DOHH2 (cell line): ENCODE measurements around the gene SAMSN1.
A peak's percentile ranks its signal among the peaks of the same experiment; 100 is the strongest.

Experiments used
- H3F3A ChIP-seq: fragments of 200-600 bp; sonication (generic), shearing (Covaris generic); 2 replicates; pipeline ENCODE4 v1.6.0; 2016; ENCODE audit warnings: antibody characterized with exemption, mild to moderate bottlenecking; ENCODE audit not compliant: control insufficient read depth, insufficient read depth
- H3K27ac ChIP-seq: fragments of 200-600 bp; sonication (generic); 2 replicates; pipeline ENCODE4 v1.5.1; 2014; ENCODE audit warnings: low read depth, mild to moderate bottlenecking, low read length, moderate library complexity
- H3K27me3 ChIP-seq: fragments of 200-600 bp; sonication (generic); 2 replicates; pipeline ENCODE4 v1.6.1; 2014; ENCODE audit warnings: mild to moderate bottlenecking, low read length, mixed read lengths; ENCODE audit not compliant: control insufficient read depth
- H3K36me3 ChIP-seq: fragments of 200-600 bp; sonication (generic); 2 replicates; pipeline ENCODE4 v1.6.1; 2014; ENCODE audit warnings: mild to moderate bottlenecking, low read length, moderate library complexity, mixed read lengths; ENCODE audit not compliant: control insufficient read depth
- H3K4me1 ChIP-seq: fragments of 200-600 bp; sonication (generic); 2 replicates; pipeline ENCODE4 v1.6.1; 2014; ENCODE audit warnings: mild to moderate bottlenecking, low read length, mixed read lengths; ENCODE audit not compliant: control insufficient read depth
- H3K4me2 ChIP-seq: fragments of 200-600 bp; sonication (generic); 2 replicates; pipeline ENCODE4 v1.6.0; 2014; ENCODE audit warnings: mild to moderate bottlenecking, low read length, moderate library complexity
- H3K4me3 ChIP-seq: fragments of 200-600 bp; sonication (generic); 2 replicates; pipeline ENCODE4 v1.5.1; 2014; ENCODE audit warnings: mild to moderate bottlenecking, low read length, mixed read lengths
- H3K79me2 ChIP-seq: fragments of 200-600 bp; sonication (generic); 2 replicates; pipeline ENCODE4 v1.6.1; 2014; ENCODE audit warnings: mild to moderate bottlenecking, low read length, mixed read lengths; ENCODE audit not compliant: control insufficient read depth
- H3K9me2 ChIP-seq: fragments of 200-600 bp; sonication (generic); replicated peaks from 2 replicates; pipeline ENCODE4 v1.6.1; 2014; ENCODE audit warnings: mild to moderate bottlenecking, low read length, mixed read lengths; ENCODE audit not compliant: control insufficient read depth
- H3K9me3 ChIP-seq: fragments of 200-600 bp; sonication (generic); 2 replicates; pipeline ENCODE4 v1.6.1; 2014; ENCODE audit warnings: antibody characterized with exemption, low read length, mixed read lengths; ENCODE audit not compliant: control insufficient read depth, insufficient read depth
- H4K20me1 ChIP-seq: fragments of 200-600 bp; sonication (generic); 2 replicates; pipeline ENCODE4 v1.6.0; 2014; ENCODE audit warnings: low read depth, mild to moderate bottlenecking, antibody characterized with exemption, low read length, moderate library complexity; ENCODE audit not compliant: control insufficient read depth, insufficient read depth
- CTCF ChIP-seq: fragments of 200-600 bp; sonication (generic); IDR thresholded peaks from one replicate; pipeline ENCODE4 v1.5.1; 2014; ENCODE audit warnings: antibody characterized with exemption, mild to moderate bottlenecking, low read depth, low read length; ENCODE audit not compliant: poor library complexity, severe bottlenecking
- EZH2phosphoT487 ChIP-seq: fragments of 200-600 bp; sonication (generic); IDR thresholded peaks from 2 replicates; pipeline ENCODE4 v1.6.1; 2017; ENCODE audit warnings: borderline replicate concordance, mild to moderate bottlenecking, antibody characterized with exemption, low read length, moderate library complexity, mixed read lengths

Gene SAMSN1

GRCh38 chr21:14528815-14529214 is 17.3 kb downstream of the SAMSN1 start:
- Histone ChIP-seq H3K27me3 (no peaks in the 10 kb centered on the region), H3K4me2 (no peak overlapping the region), H3K9me3 (no peaks in the 10 kb centered on the region), H3K27ac (no peak overlapping the region), H3K4me1 (peaks cover 19% of the 10 kb centered on the region), H3K36me3 (no peaks in the 10 kb centered on the region), H3F3A (no peaks in the 10 kb centered on the region), H3K79me2 (no peaks in the 10 kb centered on the region), H3K9me2 (no peaks in the 10 kb centered on the region), H4K20me1 (no peaks in the 10 kb centered on the region), H3K4me3 (no peak overlapping the region)
- no peak for TF ChIP-seq EZH2phosphoT487
- no peak for TF ChIP-seq CTCF

GRCh38 chr21:14527696-14528652 is 18.1 kb downstream of the SAMSN1 start:
- Histone ChIP-seq H3K9me3 (no peaks in the 10 kb centered on the region), H3K9me2 (no peaks in the 10 kb centered on the region), H3K36me3 (no peaks in the 10 kb centered on the region), H4K20me1 (no peaks in the 10 kb centered on the region), H3F3A (no peaks in the 10 kb centered on the region), H3K27ac (no peak overlapping the region), H3K4me1 (peaks cover 15% of the 10 kb centered on the region), H3K4me2 (peak overlapping the region; percentile 55), H3K79me2 (no peaks in the 10 kb centered on the region), H3K27me3 (peaks cover 2% of the 10 kb centered on the region; the same call in 1 of the 2 replicates), H3K4me3 (peak overlapping the region; percentile 28; the same call in 1 of the 2 replicates)
- no peak for TF ChIP-seq CTCF
- no peak for TF ChIP-seq EZH2phosphoT487

- Histone ChIP-seq H4K20me1 (no peaks in the 10 kb centered on the region), H3K4me3 (peak overlapping the region; percentile 28), H3K27me3 (peaks cover 2% of the 10 kb centered on the region; the same call in 1 of the 2 replicates), H3F3A (no peaks in the 10 kb centered on the region), H3K27ac (no peak overlapping the region), H3K4me2 (peak overlapping the region; percentile 55), H3K9me3 (no peaks in the 10 kb centered on the region), H3K9me2 (no peaks in the 10 kb centered on the region), H3K36me3 (no peaks in the 10 kb centered on the region), H3K79me2 (no peaks in the 10 kb centered on the region), H3K4me1 (peaks cover 15% of the 10 kb centered on the region)
- no peak for TF ChIP-seq CTCF
- no peak for TF ChIP-seq EZH2phosphoT487
Measured at GRCh38 chr21:14526836-14527695, 19.0 kb downstream of the SAMSN1 start.
